Measurements from ENCODE around the gene CTSZ. TPM values are rescaled to one million over a fixed set of nuclear protein-coding genes. Genes with fewer than 3 reads are reported as not detected.

Gene CTSZ
- total and polyA plus RNA-seq, 2 of the 8 experiments (the other 6 are each of a cell fraction or from before 2014, with no cell fraction given), result 32.8 to 34.0 TPM

GRCh38 chr20:58987790-58988564 lies 19.1 kb downstream of the CTSZ start:
- no peak overlapping the region for H2AFZ ChIP-seq (ENCODE audit: low read length)
- H3K23me2 ChIP-seq (ENCODE audit: low read depth, low read length), result no peaks in the 10 kb centered on the region
- no peak overlapping the region for H3K23ac ChIP-seq (ENCODE audit: insufficient read length)
- H2BK15ac ChIP-seq (ENCODE audit: low read length), result no peak overlapping the region
- H3K9me3 ChIP-seq (ENCODE audit: insufficient read depth in 2 of 2, low read depth in 1 of 2, low read length in 1 of 2), result no peaks in the 10 kb centered on the region
- ChIA-PET CTCF (ENCODE audit: partially characterized antibody) (interaction anchor here (0.6 kb wide), 1 partner anchor 10 kb away, joined by 3 read pairs; no protein-coding TSS in a partner anchor), POLR2A (ENCODE audit: partially characterized antibody) (interaction anchor here (0.8 to 1.0 kb wide), 2 partner anchors 9 to 10 kb away, joined by 3 to 4 read pairs; no protein-coding TSS in a partner anchor)
- H3K4me2 ChIP-seq (ENCODE audit: insufficient read depth in 1 of 2, low read depth in 2 of 2, low read length in 2 of 2), result no peak overlapping the region
- DNase-seq (ENCODE audit: low read depth in 1 of 2, low spot score in 2 of 2), result no peak
- peaks cover 33 to 61% (median 53%) of the 10 kb centered on the region in 4 experiments for H3K36me3 ChIP-seq (ENCODE audit: control insufficient read depth in 2 of 4, insufficient read depth in 4 of 4, low read length in 3 of 4)
- H2AK5ac ChIP-seq (ENCODE audit: low read depth, low read length), result no peak overlapping the region
- H3K56ac ChIP-seq (replicated peaks; ENCODE audit: insufficient read length, low read depth, low read length), result no peak overlapping the region
- no peak overlapping the region for H2BK120ac ChIP-seq (replicated peaks; ENCODE audit: low read depth, low read length)
- H3K79me1 ChIP-seq (ENCODE audit: low read depth, low read length), result peaks cover 11% of the 10 kb centered on the region
- H4K91ac ChIP-seq (replicated peaks; ENCODE audit: insufficient read length, low read length), result no peak overlapping the region
- 88% methylated on average over 9 of the region's 9 CpGs; no CpG with 5 or more reads in 1 of the 2 experiments for WGBS, 2 experiments (ENCODE audit: extremely low coverage in 1 of 2, insufficient coverage in 1 of 2, insufficient read length in 1 of 2, insufficient replicate concordance in 2 of 2, low coverage in 1 of 2, low lambda C conversion rate in 2 of 2, missing lambda C conversion rate in 1 of 2)
- H3K4me1 ChIP-seq (replicated peaks in 1 of 4; ENCODE audit: control insufficient read depth in 3 of 4, insufficient read depth in 4 of 4, low read length in 3 of 4), result no peaks in the 10 kb centered on the region
- no peak for FAIRE-seq
- no peak overlapping the region for H3K14ac ChIP-seq (ENCODE audit: insufficient read length)
- H4K8ac ChIP-seq (ENCODE audit: extremely low read depth, insufficient read depth, low read length), result no peak overlapping the region
- no peak overlapping the region for H2BK12ac ChIP-seq (ENCODE audit: low read depth, low read length)
- no peak overlapping the region for H3K18ac ChIP-seq (ENCODE audit: extremely low read depth, low read length)
- no peak overlapping the region for H2BK20ac ChIP-seq (ENCODE audit: low read length)
- H4K20me1 ChIP-seq (replicated peaks in 1 of 2; ENCODE audit: control insufficient read depth in 1 of 2, insufficient read depth in 2 of 2, low read length in 2 of 2), result peaks cover 2 to 15% of the 10 kb centered on the region in 2 experiments
- H3K4ac ChIP-seq (replicated peaks; ENCODE audit: insufficient read length, low read depth, low read length), result no peak overlapping the region
- H4K5ac ChIP-seq (ENCODE audit: insufficient read length, low read depth, low read length), result no peak overlapping the region
- peaks cover 0 to 29% of the 10 kb centered on the region in 2 experiments; a peak in 3 of 4 replicates for H3K79me2 ChIP-seq (ENCODE audit: control insufficient read depth in 1 of 2, insufficient read depth in 2 of 2, low read length in 2 of 2)
- no peaks in the 10 kb centered on the region for H3K27me3 ChIP-seq (replicated peaks in 1 of 4; ENCODE audit: control insufficient read depth in 3 of 4, extremely low read depth in 1 of 4, insufficient read depth in 3 of 4, low read length in 3 of 4)
- no peak overlapping the region for H3K4me3 ChIP-seq (ENCODE audit: extremely low read depth in 1 of 4, insufficient read depth in 2 of 4, low read depth in 3 of 4, low read length in 4 of 4)
- no peak overlapping the region for H3K9ac ChIP-seq (replicated peaks in 1 of 4; ENCODE audit: extremely low read depth in 1 of 4, low read depth in 3 of 4, low read length in 3 of 4)
- no peak overlapping the region for H2BK5ac ChIP-seq (ENCODE audit: low read depth, low read length)
- no peak overlapping the region for H3K27ac ChIP-seq (ENCODE audit: low read depth, low read length)

Data from H1 (cell line).